ENCODE results near the gene PDK1. TPM values are rescaled to one million over a fixed set of nuclear protein-coding genes. Genes with fewer than 3 reads are reported as not detected.
A peak's percentile ranks its signal among the peaks of the same experiment; 100 is the strongest.

PDK1 gene
- total RNA-seq, 1 experiment from 2014 or later, result 11.7 TPM

- H3K4me1 ChIP-seq (ENCODE audit: control insufficient read depth, insufficient read depth, low read length), result no peaks in the 10 kb centered on the region
- in situ Hi-C loops (cut with HindIII; ENCODE audit: low pct_unique_long_range_greater_than_20kb, low sequenced_read_pairs) (no loop called here), intact Hi-C loops (cut with micrococcal nuclease; ENCODE audit: unreplicated experiment) (no loop called here)
- ChIA-PET CTCF (interaction anchor here (0.7 kb wide), 1 partner anchor 98 kb away, joined by 4 read pairs; no protein-coding TSS in a partner anchor), POLR2A (no interaction called here)
- no peak for ATAC-seq
- H3K9me3 ChIP-seq (ENCODE audit: control insufficient read depth, insufficient read depth, low read depth, low read length), result no peaks in the 10 kb centered on the region
- no peak overlapping the region for H3K27ac ChIP-seq (ENCODE audit: low read length)
- no peak overlapping the region for H3K4me3 ChIP-seq (ENCODE audit: low read depth in 2 of 2, low read length in 2 of 2)
- no TSS peak for BruUV-seq (replicated peaks)
- TF ChIP-seq REST (IDR thresholded peaks at IDR 0.05; ENCODE audit: insufficient read depth in 1 of 2, low read depth in 2 of 2, low read length in 1 of 2), result no peak
- TF ChIP-seq CTCF (IDR thresholded peaks at IDR 0.05), result no peak
- no peak for TF ChIP-seq SIN3A (IDR thresholded peaks at IDR 0.05; ENCODE audit: borderline replicate concordance, insufficient read depth, low read depth, low read length)
- no peak for TF ChIP-seq TCF7L2 (IDR thresholded peaks at IDR 0.05; ENCODE audit: low read depth, low read length)
- TF ChIP-seq POLR2AphosphoS5 (IDR thresholded peaks at IDR 0.05; ENCODE audit: low read depth, low read length), result no peak
- no peaks in the 10 kb centered on the region for H3K36me3 ChIP-seq (ENCODE audit: control insufficient read depth, insufficient read depth, low read length)
- DNase-seq (ENCODE audit: low read depth, low spot score), result no peak
- H3K27me3 ChIP-seq (ENCODE audit: control insufficient read depth, insufficient read depth, low read length), result no peaks in the 10 kb centered on the region
Measured at GRCh38 chr2:172613040-172613439, 57.1 kb downstream of the PDK1 start.

GRCh38 chr2:172613615-172614231 lies 57.8 kb downstream of the PDK1 start:
- POLR2A ChIA-PET, result no interaction called here
- no peak overlapping the region for H3K27ac ChIP-seq (ENCODE audit: low read length)
- TF ChIP-seq TCF7L2 (IDR thresholded peaks at IDR 0.05; ENCODE audit: low read depth, low read length) (no peak), POLR2AphosphoS5 (IDR thresholded peaks at IDR 0.05; ENCODE audit: low read depth, low read length) (no peak), CTCF (IDR thresholded peaks at IDR 0.05) (peak; percentile 31), REST (IDR thresholded peaks at IDR 0.05; ENCODE audit: insufficient read depth in 1 of 2, low read depth in 2 of 2, low read length in 1 of 2) (no peak)
- BruUV-seq (replicated peaks), result no TSS peak
- H3K27me3 ChIP-seq (ENCODE audit: control insufficient read depth, insufficient read depth, low read length), result no peaks in the 10 kb centered on the region
- H3K4me3 ChIP-seq (ENCODE audit: low read depth in 2 of 2, low read length in 2 of 2), result no peak overlapping the region
- H3K4me1 ChIP-seq (ENCODE audit: control insufficient read depth, insufficient read depth, low read length), result no peaks in the 10 kb centered on the region
- in situ Hi-C loops (cut with HindIII; ENCODE audit: low pct_unique_long_range_greater_than_20kb, low sequenced_read_pairs), result no loop called here
- intact Hi-C loops (cut with micrococcal nuclease; ENCODE audit: unreplicated experiment), result no loop called here
- ATAC-seq (no peak), DNase-seq (ENCODE audit: low read depth, low spot score) (no peak)
- no peaks in the 10 kb centered on the region for H3K9me3 ChIP-seq (ENCODE audit: control insufficient read depth, insufficient read depth, low read depth, low read length)
- H3K36me3 ChIP-seq (ENCODE audit: control insufficient read depth, insufficient read depth, low read length), result no peaks in the 10 kb centered on the region
- CTCF ChIA-PET, result interaction anchor here (0.7 kb wide), 1 partner anchor 97 kb away, joined by 4 read pairs; no protein-coding TSS in a partner anchor
